Fibroblast of the conjunctiva (primary cell): ENCODE measurements around the gene OR6C75.
"Not testable (repeated sequence)": the region's sequence is repeated elsewhere in the genome, so short reads cannot be mapped to it uniquely, and the experiment has no call there.

Experiments used
- DNase-seq: peaks from one replicate; pipeline ENCODE4 v3.0.0-alpha.2; 2010; ENCODE audit warnings: low read depth

Gene OR6C75

DNA sequence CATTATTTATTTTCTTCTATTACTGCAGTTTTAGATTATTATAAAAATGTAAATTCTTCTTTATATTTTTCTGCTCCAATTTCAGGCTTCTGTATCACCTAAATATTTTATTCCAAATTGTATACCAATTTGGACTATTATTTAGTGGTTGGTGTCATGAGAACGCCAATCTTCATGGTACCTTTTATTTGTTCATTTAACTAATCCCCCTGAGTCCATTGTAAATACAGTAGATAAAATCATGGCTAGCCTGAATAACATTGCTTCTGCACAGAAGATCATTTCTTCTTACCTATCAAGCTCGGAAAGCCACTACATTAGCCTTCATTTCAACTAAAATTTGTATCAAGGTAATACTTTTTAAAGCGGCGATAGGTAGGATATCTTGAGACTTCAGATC, at the start of gene OR6C75:
Gene OR6C75, plus strand, starts transcription at position 301 of the 400 bp plus-strand sequence. CDS start 2,136 bp downstream, outside the sequence.
- DNase-seq = no peak

DNA sequence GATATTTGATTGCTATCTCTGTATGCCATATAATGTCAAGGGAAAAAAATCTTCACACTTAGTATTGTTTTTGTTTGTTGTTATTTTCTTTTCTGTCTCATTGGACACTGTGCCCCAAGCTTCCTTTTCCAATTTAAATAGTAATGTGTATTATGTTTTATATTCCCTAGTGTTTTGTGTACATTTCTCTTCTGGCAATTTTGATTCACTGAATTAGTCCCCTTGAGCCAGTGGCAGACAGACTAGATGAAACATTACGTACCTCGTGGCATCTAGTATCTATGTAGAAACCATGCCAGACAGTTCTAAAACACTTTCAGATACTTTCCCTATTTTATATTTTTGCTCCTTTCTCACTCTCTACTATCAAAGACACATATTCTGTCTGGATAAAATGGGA, 48.7 kb upstream of the OR6C75 start, which contains the start of gene OR6C1:
Gene OR6C1, plus strand, starts transcription at position 301 of the 400 bp plus-strand sequence. CDS start 6,257 bp downstream, outside the sequence.
- no peak for DNase-seq

DNA sequence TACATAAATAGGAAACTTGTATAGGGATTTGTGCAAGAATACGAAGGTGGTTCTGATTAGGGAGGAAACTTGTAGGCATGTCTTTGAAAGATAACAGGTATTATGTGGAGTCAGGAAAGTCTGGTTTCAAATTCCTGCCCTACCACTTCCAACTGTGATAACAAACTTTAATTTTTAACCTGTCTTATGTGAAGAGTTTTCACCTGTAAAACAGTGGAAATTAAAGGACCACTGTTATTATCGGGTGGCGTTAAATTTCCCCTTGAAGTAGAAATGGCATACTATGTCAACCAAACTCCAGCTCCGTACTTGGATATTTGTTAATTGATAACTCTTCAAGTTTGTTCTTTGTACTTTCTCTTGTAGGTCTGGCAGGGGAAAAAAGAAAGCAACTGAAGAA, 42.6 kb upstream of the OR6C75 start:
- DNase-seq = no peak

DNA sequence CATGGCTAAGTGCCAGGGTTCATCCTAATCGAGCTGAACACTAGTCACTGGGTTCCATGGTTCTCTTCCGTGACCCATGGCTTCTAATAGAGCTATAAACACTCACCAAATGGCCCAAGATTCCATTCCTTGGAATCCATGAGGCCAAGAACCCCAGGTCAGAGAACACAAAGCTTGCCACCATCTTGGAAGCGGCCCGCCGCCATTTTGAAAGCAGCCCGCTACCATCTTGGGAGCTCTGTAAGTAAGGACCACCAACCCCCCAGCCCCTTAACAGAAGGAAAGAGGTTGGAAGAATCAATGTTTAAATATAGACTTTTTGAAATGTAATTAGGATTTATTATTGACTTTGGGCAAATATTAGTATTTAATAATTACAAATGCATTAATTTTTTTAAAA, 37.0 kb upstream of the OR6C75 start:
- DNase-seq = not testable (repeated sequence)

DNA sequence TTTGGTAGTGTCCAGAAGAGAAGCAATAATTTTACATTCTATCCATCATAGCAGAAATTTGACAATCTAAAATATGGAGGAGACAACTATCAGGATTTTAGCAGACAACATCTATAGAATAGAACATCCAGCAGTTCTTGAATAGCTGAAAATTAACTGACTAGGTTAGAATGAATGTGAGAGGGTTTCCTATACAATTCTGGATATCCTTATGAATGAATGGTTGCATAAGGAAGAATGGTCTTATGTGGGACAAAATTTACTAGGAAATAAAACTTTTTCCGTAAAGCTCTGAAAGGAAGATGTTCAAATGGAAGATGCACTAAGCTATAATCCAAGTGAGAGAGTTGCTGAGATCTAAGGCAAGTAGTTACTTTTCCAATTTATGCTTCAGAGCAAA, 32.3 kb upstream of the OR6C75 start, which contains the start of gene OR6C3:
Gene OR6C3, plus strand, starts transcription at position 301 of the 400 bp plus-strand sequence. CDS start 955 bp downstream, outside the sequence.
- DNase-seq = no peak

DNA sequence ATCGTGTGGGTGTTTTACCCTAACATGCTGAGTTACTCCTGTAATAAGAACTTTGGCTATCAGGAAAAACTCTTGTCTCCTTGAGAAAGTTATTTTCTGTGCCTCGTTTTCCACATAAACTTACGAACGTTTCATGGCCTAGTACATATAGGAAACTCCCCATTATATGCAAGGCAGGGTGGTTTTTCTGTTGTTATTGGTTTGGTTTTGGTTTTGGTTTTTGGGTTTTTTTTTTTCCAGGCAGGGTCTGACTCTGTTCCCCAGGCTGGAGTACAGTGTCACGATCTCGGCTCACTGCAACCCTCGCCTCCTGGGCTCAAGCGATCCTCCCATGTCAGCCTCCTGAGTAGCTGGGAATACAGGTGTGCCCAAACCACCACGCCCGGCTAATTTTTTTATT, 26.8 kb upstream of the OR6C75 start:
- no peak for DNase-seq

DNA sequence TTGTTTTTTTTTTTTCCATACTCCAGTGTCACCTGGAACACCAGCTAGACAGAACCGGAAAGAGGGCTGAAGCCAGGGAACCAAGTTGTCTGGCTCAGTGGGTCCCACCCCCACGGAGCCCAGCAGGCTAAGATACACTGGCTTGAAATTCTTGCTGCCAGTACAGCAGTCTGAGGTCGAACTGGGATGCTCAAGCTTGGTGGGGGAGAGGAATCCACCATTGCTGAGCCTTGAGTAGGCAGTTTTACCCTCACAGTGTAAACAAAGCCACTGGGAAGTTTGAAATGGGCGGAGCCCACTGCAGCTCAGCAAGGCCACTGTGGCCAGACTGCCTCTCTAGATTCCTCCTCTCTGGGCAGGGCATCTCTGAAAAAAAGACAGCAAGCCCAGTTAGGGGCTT, 7.4 kb upstream of the OR6C75 start:
- DNase-seq = not testable (repeated sequence)

DNA sequence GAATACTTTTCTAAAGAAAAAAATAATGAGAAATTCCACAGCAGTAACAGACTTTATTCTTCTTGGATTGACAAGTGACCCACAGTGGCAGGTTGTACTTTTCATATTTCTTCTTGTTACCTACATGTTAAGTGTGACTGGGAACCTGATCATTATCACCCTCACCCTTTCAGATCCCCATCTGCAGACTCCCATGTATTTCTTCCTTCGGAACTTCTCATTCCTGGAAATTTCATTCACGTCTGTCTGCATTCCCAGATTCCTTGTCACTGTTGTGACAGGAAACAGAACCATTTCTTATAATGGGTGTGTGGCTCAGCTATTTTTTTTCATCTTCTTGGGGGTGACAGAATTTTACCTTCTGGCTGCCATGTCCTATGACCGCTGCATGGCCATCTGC, 2.3 kb downstream of the OR6C75 start:
- DNase-seq = no peak

DNA sequence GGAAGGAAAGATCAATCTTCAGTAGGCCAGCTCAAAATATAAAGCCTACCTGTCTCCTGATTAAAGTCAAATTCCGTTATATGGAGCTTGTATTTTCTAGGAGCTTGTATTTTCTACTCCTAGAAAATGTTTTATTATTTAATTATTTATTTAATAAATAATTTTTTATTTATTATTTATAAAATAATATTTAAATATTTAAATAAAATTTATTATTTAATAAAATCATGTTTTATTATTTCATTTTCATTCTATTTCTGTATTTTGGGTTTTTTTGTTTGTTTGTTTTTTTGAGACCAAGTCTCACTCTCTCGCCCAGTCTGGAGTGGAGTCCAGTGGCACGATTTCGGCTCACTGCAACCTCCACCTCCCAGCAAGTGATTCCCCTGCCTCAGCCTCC, 9.7 kb downstream of the OR6C75 start:
- no peak for DNase-seq

DNA sequence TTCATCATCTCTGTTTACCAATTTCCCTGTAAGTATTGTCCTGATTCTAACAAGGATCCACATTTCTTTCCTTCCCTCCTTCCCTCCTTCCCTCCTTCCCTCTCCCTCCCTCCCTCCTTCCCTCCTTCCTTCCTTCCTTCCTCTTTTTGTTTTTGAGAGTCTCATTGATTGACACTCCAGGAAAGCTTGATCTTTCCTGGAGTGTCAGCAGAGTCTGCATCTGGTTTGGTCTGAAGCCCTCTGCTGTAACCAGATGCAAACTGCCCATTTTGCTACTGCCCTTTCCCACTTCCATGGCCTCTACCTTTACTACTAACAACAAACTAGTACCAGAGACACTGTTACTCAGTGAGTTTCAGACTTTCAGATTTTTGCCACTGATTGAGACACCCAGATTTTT, 23.1 kb downstream of the OR6C75 start:
- DNase-seq = no peak

DNA sequence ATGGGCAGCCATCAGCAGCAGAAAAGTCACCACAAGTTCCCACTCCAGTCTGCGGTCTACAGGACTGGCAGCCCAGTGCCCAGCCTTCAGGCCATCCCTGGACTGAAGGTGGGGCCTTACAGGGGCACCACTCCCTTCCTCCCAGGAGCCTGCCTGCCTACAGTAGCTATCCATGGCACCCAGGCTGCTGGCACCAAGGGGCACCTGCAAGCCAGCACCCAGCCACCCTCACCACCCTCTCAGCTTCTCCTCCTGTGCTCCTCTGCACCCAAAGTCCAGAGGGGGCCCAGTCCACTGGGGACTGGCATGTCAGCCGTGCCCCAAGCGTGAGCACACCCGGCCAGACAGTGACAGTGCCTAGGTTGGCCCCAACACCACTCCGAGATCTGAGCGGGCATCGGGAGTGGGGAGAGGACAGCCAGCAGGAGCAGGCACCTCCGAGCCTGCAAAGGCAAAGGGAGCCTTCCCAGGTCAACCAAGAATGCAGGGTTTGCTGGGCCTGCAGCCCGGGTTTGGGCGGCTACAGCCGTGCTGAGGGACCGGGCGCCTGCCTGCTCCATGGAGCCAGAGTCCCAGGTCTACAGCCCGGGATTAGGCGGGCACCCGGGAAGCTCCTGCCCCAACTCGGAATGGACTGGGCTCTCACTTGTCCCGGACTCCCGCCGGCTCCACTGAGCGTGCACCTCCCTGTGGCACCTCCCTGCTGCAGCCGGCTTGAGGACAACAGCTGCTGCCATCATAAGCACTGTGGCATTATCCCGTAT, 29.4 kb downstream of the OR6C75 start:
- DNase-seq = no peak

DNA sequence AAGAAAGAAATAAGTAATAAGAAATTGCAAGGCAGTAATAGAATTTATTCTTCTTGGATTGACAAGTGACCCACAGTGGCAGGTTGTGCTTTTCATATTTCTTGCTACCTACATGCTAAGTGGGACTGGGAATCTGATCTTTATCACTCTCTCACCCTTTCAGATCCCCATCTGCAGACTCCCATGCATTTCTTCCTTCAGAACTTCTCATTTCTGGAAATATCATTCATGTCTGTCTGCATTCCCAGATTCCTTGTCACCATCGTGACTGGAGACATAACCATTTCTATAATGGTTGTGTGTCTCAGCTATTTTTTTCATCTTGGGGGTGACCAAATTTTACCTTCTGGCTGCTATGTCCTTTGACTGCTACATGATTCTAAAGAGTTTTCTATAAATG, 33.6 kb downstream of the OR6C75 start:
- DNase-seq = no peak

DNA sequence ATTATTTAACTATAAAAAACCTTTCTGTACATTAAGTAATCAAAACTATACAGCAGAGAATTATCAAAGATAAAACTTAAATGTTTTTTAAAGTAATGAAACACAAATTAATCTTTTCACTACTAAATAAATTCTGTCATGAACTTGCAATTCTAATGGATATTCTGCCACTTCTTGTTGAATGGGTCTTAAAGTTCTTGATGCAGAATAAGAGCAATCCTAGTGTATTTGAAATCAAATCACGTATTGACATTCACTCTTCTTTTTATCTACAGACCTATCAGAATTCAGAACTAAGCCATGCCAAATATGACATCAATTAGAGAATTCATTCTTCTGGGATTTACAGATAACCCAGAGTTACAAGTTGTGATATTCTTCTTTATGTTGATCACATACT, 37.5 kb downstream of the OR6C75 start, which contains the start of gene OR6C65:
Gene OR6C65, plus strand, starts transcription at position 301 of the 400 bp plus-strand sequence. Its CDS starts 0 bp downstream, at position 301.
- no peak for DNase-seq

DNA sequence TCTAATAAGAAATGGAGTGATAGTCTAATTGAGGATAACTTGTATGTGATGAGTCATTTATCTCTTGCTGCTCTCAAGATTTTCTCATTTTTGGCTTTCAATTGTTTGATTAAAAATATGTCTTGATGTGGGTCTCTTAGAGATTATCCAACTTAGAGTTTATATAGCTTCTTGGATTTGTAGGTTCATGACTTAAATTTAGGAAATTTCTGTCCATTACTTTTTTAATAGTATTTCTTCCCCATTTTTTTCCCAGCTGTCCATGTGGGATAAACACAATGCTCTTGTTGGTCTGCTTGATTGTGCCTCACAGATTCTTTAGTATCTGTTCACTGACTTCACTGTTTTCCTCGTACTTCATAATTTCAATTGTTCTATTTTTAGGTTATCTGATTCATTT, 45.1 kb downstream of the OR6C75 start:
- DNase-seq = no peak

DNA sequence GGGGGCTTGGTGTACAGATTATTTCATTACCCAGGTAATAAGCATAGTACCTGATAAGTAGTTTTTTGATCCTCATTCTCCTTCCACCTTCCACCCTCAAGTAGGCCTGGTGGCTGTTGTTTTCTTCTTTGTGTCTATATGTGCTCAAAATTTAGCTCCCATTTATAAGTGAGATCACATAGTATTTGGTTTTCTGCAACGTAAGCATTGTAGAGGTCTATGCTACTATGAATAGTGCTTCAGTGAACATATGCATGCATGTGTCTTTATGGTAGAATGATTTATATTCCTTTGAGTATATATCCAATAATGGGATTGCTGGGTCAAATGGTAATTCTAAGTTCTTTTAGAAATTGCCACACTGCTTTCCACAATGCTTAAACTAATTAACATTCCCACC, 46.4 kb downstream of the OR6C75 start:
- DNase-seq = not testable (repeated sequence)

DNA sequence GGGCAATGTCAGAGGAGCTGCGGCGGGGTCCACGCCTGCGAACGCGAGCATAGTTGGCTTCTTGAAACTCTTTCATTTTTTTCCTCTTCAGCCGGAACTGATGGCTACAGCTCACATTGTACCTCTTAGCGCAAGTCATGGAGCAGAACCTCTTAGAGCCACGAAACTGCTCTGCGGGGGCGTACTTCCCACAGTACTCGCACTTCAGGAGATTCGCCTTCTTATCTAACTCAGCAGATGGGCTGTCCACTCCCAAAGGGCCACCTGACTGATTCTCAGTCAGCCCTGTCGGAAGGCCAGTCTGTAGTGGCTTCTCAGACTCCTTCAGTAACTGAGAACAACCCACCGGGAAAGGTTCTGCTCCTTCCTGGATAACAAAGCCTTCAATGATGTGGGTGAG, 49.4 kb downstream of the OR6C75 start:
- not testable (repeated sequence) for DNase-seq

DNA sequence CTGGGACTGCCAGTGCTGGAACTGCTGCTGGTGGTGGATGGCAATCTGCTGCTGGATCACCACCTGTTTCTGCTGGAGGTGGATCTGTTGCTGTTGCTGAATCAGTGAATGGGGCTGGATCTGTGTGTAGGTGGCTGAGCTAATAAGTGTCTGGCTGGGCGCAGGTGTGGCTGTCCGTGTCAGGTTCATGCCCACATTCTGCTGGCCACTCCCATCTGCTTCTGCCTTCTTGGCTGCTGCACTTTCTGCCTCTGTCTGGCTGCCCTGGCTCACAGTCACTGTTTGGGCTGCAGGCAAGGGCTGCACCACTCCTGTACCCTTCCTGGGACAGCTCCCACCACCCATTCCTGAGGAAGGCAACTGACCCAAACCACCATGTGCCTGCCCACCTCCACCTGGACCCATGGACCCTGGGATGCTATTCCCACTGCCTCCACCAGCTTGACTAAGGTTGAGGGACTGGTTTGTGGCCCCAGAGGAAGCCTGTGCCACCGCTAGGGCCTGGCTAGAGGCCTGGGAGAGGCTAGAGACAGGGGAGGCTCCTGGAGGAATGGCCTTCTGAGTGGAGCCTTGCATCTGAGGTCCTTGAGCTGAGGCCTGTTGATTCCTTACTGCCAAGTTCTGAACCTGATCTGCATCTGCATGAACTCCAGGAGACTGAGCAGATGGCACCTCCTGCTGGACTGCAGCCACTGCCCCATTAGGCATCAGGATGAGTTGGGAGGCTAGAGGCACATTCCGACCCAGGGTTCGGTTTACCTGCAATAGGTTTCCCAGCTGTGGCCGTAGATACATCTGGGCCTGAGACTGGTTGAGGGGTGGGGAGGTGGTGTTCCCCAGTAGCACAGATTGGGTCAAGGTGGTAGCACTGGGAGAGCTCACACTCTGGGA, 51.0 kb downstream of the OR6C75 start:
- not testable (repeated sequence) for DNase-seq

DNA sequence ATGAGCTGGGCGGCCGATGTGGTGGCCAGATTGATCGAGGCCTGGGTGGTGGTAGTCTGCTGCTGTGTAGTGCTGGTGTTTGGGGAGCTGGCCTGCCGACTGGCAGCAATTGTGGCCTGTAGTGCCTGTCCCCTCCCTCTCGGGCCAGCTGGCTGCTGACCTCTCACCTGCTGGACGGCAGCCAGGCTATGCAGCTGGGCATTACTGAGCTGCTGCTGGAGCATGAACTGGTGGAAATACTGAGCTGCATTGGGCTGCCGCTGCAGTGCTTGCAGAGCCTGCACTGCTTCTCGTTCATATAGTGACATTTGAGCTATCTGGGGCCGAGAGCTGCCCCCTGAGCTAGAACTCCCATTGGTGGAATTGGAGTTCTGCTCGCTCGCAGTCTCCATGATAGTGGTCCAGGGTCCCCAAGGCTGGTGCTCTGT, 51.6 kb downstream of the OR6C75 start:
- not testable (repeated sequence) for DNase-seq

DNA sequence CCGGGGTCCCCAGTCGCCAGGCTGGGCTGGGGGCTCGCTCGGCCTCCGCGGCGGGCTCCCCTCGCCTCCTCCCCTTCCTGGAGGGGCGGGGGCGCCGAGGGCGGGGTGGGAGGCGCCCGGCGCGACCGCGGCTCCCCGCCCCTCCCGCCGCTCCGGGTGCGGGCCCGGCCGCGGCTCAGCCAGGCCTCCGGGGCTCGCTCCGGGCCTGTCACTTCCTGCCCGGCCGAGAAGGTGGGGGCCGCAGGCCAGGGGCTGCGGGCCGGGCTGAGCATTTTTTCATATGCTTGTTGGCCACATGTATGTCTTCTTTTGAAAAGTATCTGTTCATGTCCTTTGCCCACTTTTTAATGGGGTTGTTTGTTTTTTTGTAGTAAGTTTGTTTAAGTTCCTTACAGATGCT, 52.1 kb downstream of the OR6C75 start:
- DNase-seq = not testable (repeated sequence)

DNA sequence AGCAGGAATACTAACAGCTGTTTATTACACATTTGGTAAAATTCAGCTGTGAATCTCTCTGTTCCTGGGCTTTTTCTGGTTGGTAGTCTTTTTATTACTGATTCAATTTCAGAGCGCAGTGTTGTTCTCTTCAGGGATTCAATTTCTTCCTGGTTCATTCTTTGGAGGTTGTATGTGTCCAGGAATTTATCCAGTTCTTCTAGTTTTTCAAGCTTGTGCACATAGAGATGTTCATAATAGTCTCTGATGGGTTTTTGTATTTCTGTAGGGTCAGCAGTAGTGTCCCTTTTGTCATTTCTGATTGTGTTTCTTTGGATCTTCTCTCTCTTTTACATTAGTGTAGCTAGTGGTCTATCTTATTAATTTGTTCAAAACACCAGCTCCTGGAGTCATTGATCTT, 54.2 kb downstream of the OR6C75 start:
- DNase-seq = no peak
